AG08396 (cell line): ENCODE measurements around the gene POTEF.
"Not testable (repeated sequence)": the region's sequence is repeated elsewhere in the genome, so short reads cannot be mapped to it uniquely, and the experiment has no call there.

ENCODE experiments used
- DNase-seq: peaks from one replicate; pipeline ENCODE4 v3.0.0; 2012; ENCODE audit warnings: low spot score, mixed read lengths

Gene POTEF

DNA sequence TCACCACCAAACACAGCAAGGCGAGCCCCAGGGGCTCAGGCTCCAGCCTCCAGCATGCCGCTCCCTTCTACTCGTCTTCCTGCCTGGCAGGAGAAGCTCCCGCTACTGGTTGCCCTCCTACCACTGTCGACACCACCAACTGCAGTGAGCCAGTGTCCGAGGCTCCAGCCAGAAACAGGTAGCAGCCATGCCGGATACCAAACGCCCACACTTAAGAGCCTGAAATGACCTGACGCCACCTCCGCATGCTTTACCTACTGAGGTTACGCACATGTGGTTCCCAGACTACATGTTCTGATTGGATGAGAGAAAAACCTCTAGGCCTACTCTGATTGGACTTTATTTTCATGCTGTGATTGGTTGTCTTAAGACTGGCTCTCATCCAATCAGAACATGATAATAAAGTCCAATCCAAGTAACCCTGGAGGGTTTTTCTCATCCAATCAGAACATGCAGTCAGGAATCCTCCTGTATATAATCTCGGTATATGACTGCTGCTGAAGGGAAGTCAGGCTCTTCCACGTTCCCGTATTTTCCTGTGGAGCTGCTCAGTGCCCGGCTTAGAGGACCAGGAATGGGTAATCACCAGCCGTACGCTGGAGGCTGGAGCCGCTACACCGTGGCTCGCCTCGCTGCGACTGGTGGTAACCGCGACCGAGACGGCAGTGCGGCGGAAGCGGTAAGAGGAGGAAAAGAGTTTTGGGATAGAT is at the start of gene POTEF:
POTEF (minus strand) TSS at position 103 of the 710 bp plus-strand sequence. CDS start 8,707 bp downstream, outside the sequence.
- not testable (repeated sequence) for DNase-seq

DNA sequence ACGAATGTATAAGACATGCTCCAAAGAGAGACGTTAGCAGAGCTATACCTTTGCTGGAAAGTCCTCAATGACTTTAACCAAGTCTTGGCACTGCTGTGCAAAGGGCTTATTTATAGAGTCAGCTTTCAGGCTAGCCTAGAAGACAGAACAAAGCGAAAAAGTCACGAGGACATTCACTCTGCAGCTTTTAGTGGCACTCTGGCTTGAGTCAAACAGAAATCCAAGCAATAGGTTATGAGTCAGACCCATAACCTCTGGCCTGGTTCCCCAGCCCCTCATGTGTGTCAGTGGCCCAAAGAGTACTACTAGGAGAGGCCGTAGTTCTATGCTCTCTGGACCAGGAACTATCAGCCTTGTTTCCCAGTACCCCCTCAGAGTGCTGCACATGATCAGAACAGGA is 45.8 kb upstream of the POTEF start:
- not testable (repeated sequence) for DNase-seq

DNA sequence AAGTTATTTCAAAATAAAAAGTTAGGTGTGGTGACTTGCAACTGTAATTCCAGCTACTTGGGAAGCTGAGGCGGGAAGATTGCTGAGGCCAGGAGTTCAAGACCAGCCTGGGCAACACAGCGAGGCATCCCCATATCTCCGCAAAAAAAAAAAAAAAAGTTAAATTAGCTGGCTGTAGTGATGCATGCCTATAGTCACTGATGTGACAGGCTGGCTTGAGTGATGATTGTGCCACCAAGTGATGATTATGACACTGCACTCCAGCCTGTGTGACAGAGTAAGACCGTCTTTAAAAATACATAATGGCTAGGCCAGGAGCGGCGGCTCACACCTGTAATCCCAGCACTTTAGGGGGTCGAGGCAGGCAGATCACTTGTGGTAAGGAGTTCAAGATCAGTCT is 40.9 kb upstream of the POTEF start:
- DNase-seq: no peak

DNA sequence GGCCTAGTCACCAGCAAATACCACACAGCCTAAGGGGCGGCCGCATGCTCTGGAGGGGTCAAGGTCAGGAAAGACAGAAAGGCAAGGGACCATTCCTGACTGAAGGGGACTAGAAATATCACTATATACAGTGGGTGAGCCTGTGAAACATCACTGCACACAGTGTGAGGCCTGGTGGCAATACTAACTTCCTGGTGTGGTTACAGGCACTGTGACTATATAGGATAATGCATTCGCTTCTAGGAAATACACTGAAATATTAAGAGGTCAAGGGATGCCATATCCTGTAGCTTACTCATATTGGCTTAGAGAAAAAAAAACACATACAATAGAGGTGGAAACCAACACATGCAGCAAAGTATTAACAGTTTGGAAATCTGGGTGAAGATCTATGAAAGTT is 40.1 kb upstream of the POTEF start:
- DNase-seq: not testable (repeated sequence)

DNA sequence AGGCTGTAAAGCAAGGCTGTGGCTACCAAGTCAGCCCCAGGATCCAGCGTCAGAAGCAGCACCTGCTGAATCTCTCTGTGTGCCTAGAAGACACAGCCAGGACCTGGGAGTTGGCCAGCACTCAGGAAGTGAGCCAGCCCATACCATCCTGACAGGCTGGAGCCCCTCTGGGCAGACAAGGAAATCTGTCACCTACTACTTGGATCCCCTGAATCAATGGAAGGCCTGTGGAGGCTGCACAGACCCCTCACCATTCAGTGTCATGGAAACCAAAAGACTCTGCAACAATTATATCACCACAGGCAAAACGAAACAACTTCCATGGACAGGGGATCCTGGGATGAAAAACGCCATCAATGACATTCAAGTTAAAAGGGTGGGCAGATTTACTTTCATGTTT is 37.6 kb upstream of the POTEF start:
- DNase-seq: not testable (repeated sequence)

DNA sequence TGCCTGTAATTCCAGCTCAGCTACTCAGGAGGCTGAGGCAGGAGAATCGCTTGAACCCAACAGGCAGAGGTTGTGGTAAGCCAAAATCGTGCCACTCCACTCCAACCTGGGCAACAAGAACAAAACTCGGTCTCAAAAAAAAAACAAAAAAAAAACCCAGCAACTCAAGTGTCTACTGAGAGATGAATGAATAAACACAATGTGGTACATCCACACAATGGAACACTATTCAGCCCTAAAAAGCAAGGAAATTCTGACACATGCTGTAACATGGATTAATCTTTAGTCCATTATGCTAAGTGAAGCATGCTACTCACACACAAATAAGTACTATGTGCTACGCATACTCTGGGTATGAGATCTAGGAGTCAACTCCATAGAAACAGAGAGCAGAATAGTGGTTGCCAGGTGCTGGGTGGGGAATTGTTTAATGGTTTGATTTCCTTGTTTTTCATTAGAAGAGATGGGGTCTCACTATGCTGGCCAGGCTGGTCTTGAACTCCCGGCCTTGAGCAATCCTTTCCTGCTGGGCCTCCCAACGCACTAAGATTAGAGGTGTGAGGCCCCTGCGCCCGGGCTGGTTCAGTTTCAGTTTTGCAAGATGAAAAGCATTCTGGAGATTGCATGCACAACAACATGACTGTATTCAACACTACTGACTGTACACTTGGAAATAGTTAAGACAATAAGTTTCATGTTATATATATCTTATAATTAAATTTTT is 36.4 kb upstream of the POTEF start:
- DNase-seq: no peak

DNA sequence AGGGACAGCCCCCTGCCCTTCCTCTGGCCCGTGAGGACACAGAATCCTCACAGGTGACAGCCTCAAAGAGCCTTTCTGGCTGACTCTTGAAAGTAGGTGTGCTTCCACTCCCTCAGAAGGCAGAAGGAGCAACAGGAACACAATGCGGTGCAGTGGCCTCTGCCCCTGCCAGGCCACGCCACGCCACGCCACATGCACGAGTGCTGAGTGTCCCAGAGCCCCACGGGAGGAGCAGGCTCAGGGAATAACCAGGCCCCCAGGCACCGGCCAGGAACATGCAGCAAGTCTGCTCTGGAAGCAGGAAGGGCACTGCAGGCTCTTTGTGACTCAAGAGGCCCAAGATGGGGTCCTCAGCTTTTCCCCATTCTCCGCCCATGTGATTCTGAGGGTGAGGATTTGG is 33.9 kb upstream of the POTEF start:
- DNase-seq: no peak

DNA sequence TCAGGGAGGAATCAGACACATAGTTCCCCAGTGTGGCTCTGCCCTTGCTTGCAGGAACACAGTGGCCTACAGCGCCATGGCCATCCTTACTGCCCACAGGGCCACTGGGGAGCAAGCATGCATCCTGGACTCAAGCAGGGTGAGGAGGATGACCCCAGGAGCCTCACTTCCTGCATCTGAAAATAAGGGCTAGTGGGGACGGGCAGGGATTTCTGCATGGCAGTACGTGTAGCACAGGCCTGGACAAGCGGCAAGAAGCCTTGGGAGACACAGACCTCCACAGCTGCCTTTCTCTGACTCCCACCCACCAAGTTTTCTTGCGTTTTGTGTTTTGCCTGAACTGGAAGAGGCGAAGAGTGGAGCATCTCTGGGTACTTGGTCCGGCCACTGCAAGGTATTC is 33.5 kb upstream of the POTEF start:
- not testable (repeated sequence) for DNase-seq

DNA sequence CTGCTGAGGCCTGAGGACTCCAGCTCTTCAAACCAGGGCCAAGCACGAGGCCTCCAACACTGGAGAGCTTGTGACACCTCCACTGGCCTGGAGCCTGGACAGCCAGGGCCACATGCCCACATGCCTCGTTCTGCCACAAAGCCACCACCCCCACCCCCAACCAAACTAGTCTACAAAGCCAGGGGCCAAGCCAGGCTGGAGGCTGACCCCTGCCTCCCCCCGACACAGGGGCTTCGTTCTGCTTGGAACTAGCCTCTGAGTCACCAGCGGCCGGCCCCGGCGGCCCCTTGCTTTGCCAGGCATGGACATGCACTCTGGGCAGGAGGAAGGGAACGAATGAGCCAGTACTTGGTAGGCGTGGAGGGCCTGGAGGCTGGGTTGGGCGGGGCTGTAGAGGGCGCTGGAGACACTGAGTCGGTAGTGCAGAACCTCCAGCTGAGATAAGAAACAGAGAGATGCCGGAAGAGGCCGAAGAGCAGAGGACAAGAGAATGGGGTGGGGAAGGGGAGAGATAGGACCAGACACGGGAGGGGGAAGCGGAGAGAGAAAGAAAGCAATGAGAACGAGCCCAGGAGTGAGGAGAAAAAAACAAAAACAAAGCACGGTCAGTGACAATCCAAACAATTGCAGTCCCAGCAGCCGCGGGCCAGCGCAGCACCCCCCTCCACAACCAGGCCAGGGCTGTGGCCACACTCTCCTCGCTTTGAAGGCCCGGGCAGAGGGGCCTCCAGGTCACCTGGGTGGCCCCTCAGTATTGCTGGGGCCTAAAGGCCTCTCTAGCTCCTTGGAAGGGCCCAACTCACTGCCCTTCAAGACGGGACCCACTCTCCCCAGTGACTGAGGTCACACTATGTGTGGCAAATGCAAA is 32.0 kb upstream of the POTEF start:
- DNase-seq: not testable (repeated sequence)

DNA sequence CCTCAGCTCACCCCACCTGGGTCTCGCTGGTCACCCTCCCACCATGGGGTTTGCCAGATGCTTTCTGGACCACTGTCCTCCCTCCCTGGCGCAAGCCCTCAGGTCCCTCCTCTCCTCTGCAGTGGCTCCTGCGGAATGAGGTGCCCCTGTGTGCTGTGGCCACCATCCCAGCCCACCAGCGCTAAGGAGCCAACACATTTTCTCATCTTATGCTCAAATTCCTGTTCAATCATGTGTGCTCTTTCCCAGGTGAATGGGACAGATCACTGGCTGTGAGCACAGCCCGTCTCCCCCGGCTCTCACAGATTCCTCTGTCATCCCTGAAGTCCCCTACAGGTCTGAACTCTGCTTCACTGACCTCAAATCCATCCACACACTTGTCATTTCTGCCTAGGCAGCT is 31.1 kb upstream of the POTEF start:
- DNase-seq: no peak

DNA sequence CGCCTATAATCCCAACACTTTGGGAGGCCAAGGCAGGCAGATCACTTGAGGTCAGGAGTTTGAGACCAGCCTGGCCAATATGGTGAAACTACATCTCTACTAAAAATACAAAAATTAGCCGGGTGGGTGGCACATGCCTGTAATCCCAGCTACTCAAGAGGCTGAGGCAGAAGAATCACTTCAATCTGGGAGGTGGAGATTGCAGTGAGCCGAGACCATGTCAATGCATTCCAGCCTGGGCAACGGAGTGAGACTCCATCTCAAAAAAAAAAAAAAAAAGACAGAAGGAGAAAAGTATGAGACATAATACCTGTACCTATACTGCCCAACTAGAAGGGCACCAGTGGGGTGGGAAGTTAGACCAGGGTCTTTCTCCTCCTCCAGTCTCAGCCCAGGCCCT is 30.4 kb upstream of the POTEF start:
- not testable (repeated sequence) for DNase-seq

DNA sequence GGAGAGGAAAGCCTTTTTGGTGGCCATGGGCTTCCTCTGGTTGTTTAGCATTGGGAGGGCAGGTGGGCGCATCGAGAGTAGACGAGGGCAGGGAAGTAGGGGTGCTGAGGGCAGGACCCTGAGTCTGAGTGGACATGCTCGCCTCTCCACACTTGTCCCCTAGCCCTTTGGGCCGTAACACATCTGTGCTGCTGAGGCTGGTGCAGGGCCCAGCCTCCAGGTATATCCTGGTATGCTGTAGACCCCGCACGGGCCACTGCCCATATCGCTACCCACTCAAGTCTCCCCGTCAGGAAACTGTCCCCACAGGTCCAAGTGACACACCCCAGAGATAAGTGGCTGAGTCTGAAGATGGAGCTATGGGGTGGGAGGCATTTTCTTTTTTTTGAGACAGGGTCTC is 29.6 kb upstream of the POTEF start:
- DNase-seq: no peak

DNA sequence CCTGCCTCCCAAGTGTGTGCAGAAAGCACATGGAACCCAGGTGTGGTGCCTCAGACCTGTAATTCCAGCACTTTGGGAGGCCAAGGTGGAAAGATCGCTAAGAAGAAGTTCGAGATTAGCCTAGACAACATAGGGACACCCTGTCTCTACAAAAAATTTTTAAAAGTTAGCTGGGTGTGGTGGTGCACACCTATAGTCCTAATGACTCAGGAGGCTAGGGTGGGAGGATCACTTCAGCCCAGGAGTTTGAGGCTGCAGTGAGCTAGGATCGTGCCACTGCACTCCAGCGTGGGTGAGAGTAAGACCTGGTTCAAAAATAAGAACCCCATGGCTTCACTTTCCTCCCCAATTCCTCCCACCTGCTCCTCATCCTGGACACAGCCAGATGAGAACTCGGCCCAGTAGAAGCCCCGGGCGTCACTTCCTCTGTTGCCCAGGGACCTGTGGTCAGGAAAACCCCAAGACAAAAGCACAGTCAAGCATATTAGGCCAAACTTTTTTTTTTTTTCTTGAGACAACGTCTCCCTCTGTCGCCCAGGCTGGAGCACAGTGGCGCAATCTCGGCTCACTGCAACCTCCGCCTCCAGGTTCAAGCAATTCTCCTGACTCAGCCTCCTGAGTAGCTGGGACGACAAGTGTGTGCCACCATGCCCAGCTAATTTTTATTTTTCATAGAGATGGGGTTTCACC is 28.9 kb upstream of the POTEF start:
- not testable (repeated sequence) for DNase-seq

DNA sequence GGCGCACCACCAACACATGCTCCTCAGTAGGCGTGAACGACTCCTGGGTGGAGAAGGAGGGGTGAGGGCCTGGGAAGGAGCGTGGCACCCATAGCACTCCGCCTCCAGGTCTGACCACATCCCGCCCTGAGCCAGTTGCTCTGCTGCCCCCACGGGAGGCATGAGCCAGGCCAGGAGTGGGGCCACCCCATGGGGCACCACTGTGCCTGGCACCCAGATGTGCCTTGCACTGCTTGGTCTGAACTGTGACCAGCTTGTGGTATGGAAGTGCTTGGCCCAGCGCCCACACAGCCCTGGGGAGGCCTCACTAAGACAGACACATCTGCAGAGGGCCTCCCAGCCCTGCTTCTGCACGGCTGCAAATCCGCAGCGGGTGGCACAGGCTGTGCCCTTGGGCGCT is 28.3 kb upstream of the POTEF start:
- DNase-seq: not testable (repeated sequence)

DNA sequence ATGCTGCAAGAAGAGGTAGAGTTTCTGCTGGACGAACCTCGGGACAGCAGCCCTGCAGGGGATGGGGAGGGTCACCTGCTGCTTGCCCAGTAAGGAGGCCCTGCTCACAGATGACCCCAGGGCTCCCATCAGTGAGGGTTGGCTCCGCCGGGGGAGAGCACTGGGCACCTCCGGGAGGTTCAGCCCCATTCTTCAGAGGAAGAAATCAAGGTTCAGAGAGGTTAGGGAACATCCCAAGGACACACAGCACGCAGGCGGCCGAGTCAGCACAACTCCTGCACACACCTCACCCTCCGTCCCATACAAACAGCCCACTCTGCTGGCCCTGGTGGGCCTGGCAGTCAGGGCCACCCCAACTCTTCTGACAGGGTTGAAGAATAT is 27.6 kb upstream of the POTEF start:
- DNase-seq: no peak

DNA sequence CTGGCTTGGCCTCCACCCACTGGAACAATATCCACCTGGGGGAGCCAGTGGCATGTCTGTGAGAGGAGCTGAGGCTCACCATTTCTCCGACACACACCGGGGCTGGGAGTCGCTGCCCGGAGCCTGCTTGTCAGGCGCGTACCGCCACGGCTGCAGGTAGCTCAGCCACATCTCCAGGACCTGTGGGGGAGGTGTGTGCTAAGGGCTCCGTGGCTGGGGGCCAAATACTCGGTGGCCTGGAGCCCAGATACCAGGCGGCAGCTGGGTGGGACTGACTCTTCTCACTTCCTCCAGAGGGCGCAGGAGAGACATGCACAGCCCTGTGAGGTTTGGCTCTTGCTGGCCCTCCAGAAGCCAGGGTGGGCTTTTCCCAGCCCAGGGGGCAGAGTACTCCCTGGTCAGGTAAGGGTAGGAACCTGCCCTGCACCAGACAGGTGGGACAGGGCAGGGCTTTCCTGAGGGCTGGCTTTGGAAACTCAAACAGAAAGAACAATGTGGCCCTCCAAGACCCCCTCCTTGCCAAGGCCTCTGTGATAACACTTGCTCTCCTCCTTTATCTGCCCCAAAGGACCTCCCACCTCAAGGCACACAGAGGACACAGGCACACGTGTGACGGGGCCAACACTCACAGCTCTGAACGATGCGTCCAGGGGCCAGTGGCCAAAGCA is 27.1 kb upstream of the POTEF start:
- DNase-seq: peak; percentile 53

DNA sequence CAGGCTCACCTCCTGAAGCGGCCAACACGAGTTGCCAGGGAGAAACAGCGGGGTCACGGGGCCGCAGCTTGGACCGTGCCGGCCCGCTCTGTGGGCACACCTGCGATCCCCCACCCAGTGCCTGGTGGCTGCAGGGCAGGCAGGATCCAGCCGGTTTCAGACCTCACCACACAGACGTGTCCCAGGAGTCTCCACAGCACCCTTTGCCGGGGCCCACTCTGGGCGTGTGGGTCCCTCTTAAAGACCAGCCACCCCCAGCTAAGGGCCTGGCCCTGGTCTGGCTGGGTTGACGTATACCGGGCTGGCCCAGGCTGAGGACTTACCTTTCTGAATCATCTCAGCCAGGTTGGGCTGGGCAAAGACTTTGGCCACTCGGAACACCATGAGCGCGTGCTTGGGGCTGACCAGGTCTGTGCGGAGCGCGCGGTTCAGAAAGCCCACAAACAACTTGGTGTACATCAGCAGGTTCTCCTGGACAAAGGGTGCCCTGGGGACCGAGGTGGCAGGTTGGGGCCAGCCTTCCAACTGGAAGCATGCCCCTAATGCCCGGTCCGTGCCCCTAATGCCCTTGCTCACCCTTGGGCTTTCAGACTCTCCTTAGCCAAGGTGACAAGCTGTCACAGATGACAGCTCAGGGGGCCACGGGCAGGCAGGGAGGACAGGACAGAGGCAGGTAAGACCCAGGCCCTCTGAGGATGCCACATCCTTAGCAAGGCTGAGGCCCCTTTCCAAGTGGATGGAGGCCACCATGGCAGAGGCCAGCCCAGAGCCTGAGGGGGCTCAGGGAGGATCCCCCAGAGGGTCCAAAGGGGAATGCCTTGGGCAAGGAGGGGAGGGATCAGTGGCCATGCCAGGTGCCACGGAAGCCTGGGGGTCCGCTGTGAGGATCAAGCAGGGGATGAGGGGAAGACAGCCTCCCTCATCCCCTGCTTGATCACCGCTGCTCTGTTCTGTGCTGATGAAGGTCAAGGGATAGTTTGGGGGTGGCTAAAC is 26.0 kb upstream of the POTEF start:
- no peak for DNase-seq

DNA sequence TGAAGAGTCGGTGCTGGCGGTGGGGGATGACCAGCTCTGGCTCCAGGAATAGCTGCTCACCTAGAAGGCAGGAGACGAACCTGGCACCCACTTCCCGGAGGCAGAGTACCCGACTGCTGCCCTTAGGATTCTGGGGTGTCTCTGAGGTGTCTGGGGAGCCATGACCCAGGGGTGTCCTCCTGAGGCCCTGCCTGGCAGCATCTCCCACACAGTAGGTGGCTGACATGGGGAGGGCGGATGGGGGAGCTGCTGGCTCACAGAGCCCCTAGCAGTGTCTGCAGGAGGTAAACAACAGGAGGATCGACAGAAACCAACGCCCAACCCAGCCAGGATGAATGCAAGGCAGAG is 25.4 kb upstream of the POTEF start:
- DNase-seq: not testable (repeated sequence)

DNA sequence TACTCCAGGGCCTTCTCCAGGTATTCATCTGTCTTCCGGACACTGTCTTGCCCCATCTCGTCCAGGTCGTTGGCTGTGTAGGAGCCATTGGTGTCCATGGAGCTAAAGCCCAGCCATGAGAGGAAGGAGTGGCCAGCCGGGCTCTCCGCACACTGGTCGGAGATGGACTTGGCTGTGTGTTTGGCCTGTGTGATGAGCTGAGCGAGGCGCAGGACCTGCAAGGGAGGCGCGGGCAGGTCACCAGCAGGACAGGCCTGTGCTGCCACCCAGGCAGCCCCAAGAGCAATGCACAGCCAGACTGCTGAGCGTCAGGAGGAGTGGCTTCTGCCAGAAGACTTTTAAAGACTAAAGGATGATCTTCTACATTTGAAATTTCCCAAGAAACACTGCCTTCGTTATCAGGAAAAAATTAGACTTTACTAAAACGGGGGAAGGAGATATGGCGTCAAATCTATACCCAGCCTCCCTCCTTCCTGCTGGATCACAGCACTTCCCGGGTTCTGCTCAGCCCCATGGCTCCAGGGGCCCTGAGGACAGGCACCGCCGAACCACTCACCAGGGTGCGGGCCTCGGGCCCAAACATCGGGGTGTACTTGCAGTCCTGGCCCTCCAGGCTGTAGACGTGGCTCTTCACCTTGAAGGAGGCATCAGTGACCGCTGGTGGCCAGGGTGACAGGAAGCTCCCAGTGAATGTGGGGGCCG is 24.9 kb upstream of the POTEF start:
- not testable (repeated sequence) for DNase-seq
